Measurements from ENCODE around the gene MRPL54. TPM values are rescaled to one million over a fixed set of nuclear protein-coding genes. Genes with fewer than 3 reads are reported as not detected.

MRPL54 gene
- total RNA-seq, 1 donor from 2014 or later = 33.0 TPM

DNA sequence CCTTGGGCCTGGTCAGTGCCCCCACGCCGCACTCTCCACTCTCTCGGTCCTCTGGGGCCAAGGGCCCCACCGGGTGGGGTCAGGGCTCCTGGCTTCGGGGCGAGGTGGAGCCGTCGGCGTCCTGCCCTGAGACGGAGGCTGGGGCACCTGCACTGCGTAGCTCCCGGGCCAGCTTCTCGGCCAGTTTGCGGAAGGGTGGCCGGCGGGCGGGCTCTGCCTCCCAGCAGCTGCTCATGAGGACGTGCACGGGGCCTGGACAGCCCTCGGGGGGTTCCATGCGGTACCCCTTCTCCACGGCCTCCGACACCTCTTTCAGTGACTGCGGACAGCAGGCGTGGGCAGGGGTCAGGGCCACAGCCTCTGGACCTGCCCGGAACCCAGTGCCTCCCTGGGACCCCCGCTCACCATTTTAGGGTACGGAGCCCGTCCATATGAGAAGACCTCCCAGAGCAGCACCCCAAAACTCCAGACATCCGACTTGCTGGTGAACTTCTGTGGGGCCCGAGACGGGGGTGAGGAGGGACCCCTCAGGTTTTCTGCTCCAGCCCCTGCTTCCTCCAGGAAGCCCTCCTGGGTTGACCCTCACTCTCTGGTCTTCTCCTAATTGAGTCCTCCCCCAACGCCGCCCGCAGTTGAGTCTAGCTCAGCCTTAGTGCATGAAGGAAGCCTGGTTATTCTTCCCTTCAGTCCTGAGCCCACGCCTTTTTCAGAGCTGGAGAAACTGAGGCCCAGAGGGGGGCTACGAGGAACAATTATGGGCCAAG, 15.8 kb downstream of the MRPL54 start:
- H3K4me3 Mint-ChIP-seq (ENCODE audit: unreplicated experiment) = no peak overlapping the region
- DNase-seq = no peak
- peaks cover 13% of the 10 kb centered on the region for H3K36me3 Mint-ChIP-seq (ENCODE audit: unreplicated experiment)
- no peak overlapping the region for H3K27ac Mint-ChIP-seq (ENCODE audit: unreplicated experiment)
- no peak for TF ChIP-seq CTCF (IDR thresholded peaks at IDR 0.05; ENCODE audit: partially characterized antibody, unreplicated experiment)
- H3K9me3 Mint-ChIP-seq (ENCODE audit: unreplicated experiment) = peaks cover 11% of the 10 kb centered on the region
- peaks cover 20% of the 10 kb centered on the region for H3K27me3 Mint-ChIP-seq (ENCODE audit: unreplicated experiment)
- no peaks in the 10 kb centered on the region for H3K4me1 Mint-ChIP-seq (ENCODE audit: low read depth, unreplicated experiment)

- H3K27ac Mint-ChIP-seq (ENCODE audit: unreplicated experiment) = no peak overlapping the region
- peaks cover 20% of the 10 kb centered on the region for H3K27me3 Mint-ChIP-seq (ENCODE audit: unreplicated experiment)
- H3K9me3 Mint-ChIP-seq (ENCODE audit: unreplicated experiment) = peaks cover 11% of the 10 kb centered on the region
- DNase-seq = no peak
- peaks cover 13% of the 10 kb centered on the region for H3K36me3 Mint-ChIP-seq (ENCODE audit: unreplicated experiment)
- H3K4me1 Mint-ChIP-seq (ENCODE audit: low read depth, unreplicated experiment) = no peaks in the 10 kb centered on the region
- no peak for TF ChIP-seq CTCF (IDR thresholded peaks at IDR 0.05; ENCODE audit: partially characterized antibody, unreplicated experiment)
- H3K4me3 Mint-ChIP-seq (ENCODE audit: unreplicated experiment) = no peak overlapping the region
Observed at GRCh38 chr19:3778899-3779723, 16.6 kb downstream of the MRPL54 start.

- no peak for DNase-seq
- Mint-ChIP-seq H3K27ac (ENCODE audit: unreplicated experiment) (no peak overlapping the region), H3K27me3 (ENCODE audit: unreplicated experiment) (peaks cover 19% of the 10 kb centered on the region), H3K9me3 (ENCODE audit: unreplicated experiment) (peaks cover 11% of the 10 kb centered on the region), H3K4me3 (ENCODE audit: unreplicated experiment) (no peak overlapping the region), H3K4me1 (ENCODE audit: low read depth, unreplicated experiment) (no peaks in the 10 kb centered on the region), H3K36me3 (ENCODE audit: unreplicated experiment) (peaks cover 13% of the 10 kb centered on the region)
- TF ChIP-seq CTCF (IDR thresholded peaks at IDR 0.05; ENCODE audit: partially characterized antibody, unreplicated experiment) = no peak
Observed at GRCh38 chr19:3780786-3781304, 18.4 kb downstream of the MRPL54 start.

DNA sequence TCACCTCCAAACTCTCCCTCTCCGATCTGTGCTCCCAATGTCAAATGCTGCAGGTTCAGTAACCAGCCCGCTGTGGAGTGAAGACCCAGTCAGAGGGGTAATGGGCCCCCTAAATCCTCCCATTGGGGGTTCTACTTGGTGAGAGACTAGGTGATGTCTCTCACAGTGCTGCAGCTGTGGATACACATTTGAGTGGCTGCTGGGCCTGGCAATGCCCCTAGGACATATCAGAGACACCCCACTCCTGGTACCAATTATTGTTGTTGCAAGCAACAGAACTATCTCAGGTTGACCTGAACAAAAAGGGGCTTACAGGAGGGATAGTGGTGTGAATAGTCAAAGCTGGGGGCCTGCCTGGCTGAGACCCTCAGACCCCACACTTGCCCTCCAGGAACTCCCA, 19.1 kb downstream of the MRPL54 start:
- no peak overlapping the region for H3K4me3 Mint-ChIP-seq (ENCODE audit: unreplicated experiment)
- H3K36me3 Mint-ChIP-seq (ENCODE audit: unreplicated experiment) = peaks cover 13% of the 10 kb centered on the region
- no peak for DNase-seq
- H3K4me1 Mint-ChIP-seq (ENCODE audit: low read depth, unreplicated experiment) = no peaks in the 10 kb centered on the region
- H3K27ac Mint-ChIP-seq (ENCODE audit: unreplicated experiment) = no peak overlapping the region
- peaks cover 18% of the 10 kb centered on the region for H3K27me3 Mint-ChIP-seq (ENCODE audit: unreplicated experiment)
- peaks cover 11% of the 10 kb centered on the region for H3K9me3 Mint-ChIP-seq (ENCODE audit: unreplicated experiment)
- TF ChIP-seq CTCF (IDR thresholded peaks at IDR 0.05; ENCODE audit: partially characterized antibody, unreplicated experiment) = no peak

Measured in glutamatergic neuron (in vitro differentiated cells).